IMR-90 (cell line): ENCODE data around the gene PTGDR2. TPM values are rescaled to one million over a fixed set of nuclear protein-coding genes. Genes with fewer than 3 reads are reported as not detected.

ENCODE experiments used
- ATAC-seq: fragments of 200-7000 bp; cut with Tn5 transposase; 2 replicates; pipeline ENCODE4 v1.9.1; 2020; ENCODE audit warnings: low read depth, mild to moderate bottlenecking, moderate library complexity
- BruUV-seq: library from RNA; stranded (reverse); fragments of 400-500 nt; replicated peaks from 2 replicates; lab custom pipeline; 2021; lab: Mats Ljungman, UMichigan
- CTCF ChIA-PET: fragments of 300-600 bp; formaldehyde crosslinking; extraction: SDS; loops from one replicate; lab custom pipeline; 2021; ENCODE audit warnings: antibody characterized with exemption; lab: Yijun Ruan, JAX
- POLR2A ChIA-PET: fragments of 300-600 bp; sonication (Branson Sonifier 250); formaldehyde crosslinking; loops from one replicate; lab custom pipeline; 2022; ENCODE audit warnings: antibody characterized with exemption; ENCODE audit not compliant: unreplicated experiment; lab: Charles Lee
- DNase-seq: peaks from one replicate; pipeline ENCODE4 v3.0.0; 2013
- H2AFZ ChIP-seq: replicated peaks from 2 replicates; pipeline ENCODE3; 2013; ENCODE audit warnings: low read length, mild to moderate bottlenecking; ENCODE audit not compliant: poor library complexity
- H2AK5ac ChIP-seq: 2 replicates; pipeline ENCODE4 v1.6.1; 2013; ENCODE audit warnings: low read depth, low read length, inconsistent platforms
- H2AK9ac ChIP-seq: replicated peaks from 2 replicates; pipeline ENCODE3; 2013; ENCODE audit warnings: mild to moderate bottlenecking, low read depth, low read length, moderate library complexity; ENCODE audit not compliant: poor library complexity
- H2BK120ac ChIP-seq: 2 replicates; pipeline ENCODE4 v1.6.1; 2013; ENCODE audit warnings: low read depth, low read length, inconsistent platforms
- H2BK15ac ChIP-seq: 3 replicates; pipeline ENCODE4 v1.6.1; 2013; ENCODE audit warnings: low read depth, low read length, inconsistent platforms
- H2BK20ac ChIP-seq: 2 replicates; pipeline ENCODE4 v1.6.1; 2013; ENCODE audit warnings: low read depth, mild to moderate bottlenecking, inconsistent platforms, low read length, moderate library complexity
- H2BK5ac ChIP-seq: 2 replicates; pipeline ENCODE4 v1.6.1; 2013; ENCODE audit warnings: mild to moderate bottlenecking, low read depth, low read length, inconsistent platforms; ENCODE audit not compliant: poor library complexity, severe bottlenecking
- H3K14ac ChIP-seq: replicated peaks from 2 replicates; pipeline ENCODE4 v1.6.1; 2013; ENCODE audit warnings: low read depth, low read length, inconsistent platforms
- H3K18ac ChIP-seq: 2 replicates; pipeline ENCODE4 v1.6.1; 2013; ENCODE audit warnings: low read depth, low read length, control low read depth
- H3K23ac ChIP-seq: 2 replicates; pipeline ENCODE4 v1.6.1; 2013; ENCODE audit warnings: low read depth, low read length, inconsistent platforms
- H3K27ac ChIP-seq: 2 replicates; pipeline ENCODE4 v1.5.1; 2013; ENCODE audit warnings: mild to moderate bottlenecking, control low read depth, low read length; ENCODE audit not compliant: insufficient read depth
- H3K27me3 ChIP-seq: 2 replicates; pipeline ENCODE4 v1.6.1; 2013; ENCODE audit warnings: low read length; ENCODE audit not compliant: control insufficient read depth, insufficient read depth
- H3K36me3 ChIP-seq: 2 replicates; pipeline ENCODE4 v1.6.1; 2013; ENCODE audit warnings: low read length, mixed read lengths; ENCODE audit not compliant: control insufficient read depth, insufficient read depth
- H3K4ac ChIP-seq: 2 replicates; pipeline ENCODE4 v1.6.1; 2013; ENCODE audit warnings: low read depth, low read length, inconsistent platforms
- H3K4me1 ChIP-seq: 2 replicates; pipeline ENCODE4 v1.6.1; 2013; ENCODE audit warnings: low read length, mixed read lengths; ENCODE audit not compliant: control insufficient read depth, insufficient read depth
- H3K4me2 ChIP-seq: 2 replicates; pipeline ENCODE4 v1.6.1; 2013; ENCODE audit warnings: low read depth, mild to moderate bottlenecking, control low read depth, low read length, moderate library complexity
- H3K4me3 ChIP-seq: 2 replicates; pipeline ENCODE4 v1.5.1; 2013; ENCODE audit warnings: low read depth, mild to moderate bottlenecking, control low read depth, low read length, moderate library complexity; ENCODE audit not compliant: insufficient read depth
- H3K56ac ChIP-seq: 2 replicates; pipeline ENCODE4 v1.6.1; 2013; ENCODE audit warnings: low read length, inconsistent platforms; ENCODE audit not compliant: insufficient read depth; ENCODE audit errors: extremely low read depth
- H3K79me1 ChIP-seq, 2 experiments: 2 replicates each; pipeline ENCODE4 v1.6.1; 2013; ENCODE audit warnings: low read length in 2 of 2, inconsistent platforms in 1 of 2, low read depth in 1 of 2
- H3K9ac ChIP-seq: 2 replicates; pipeline ENCODE4 v1.6.1; 2013; ENCODE audit warnings: low read depth, low read length, control low read depth
- H3K9me1 ChIP-seq: 2 replicates; pipeline ENCODE4 v1.6.1; 2013; ENCODE audit warnings: low read length, inconsistent platforms; ENCODE audit not compliant: insufficient read depth
- H3K9me3 ChIP-seq: 2 replicates; pipeline ENCODE4 v1.6.1; 2013; ENCODE audit warnings: low read length; ENCODE audit not compliant: control insufficient read depth, insufficient read depth
- H4K20me1 ChIP-seq: 2 replicates; pipeline ENCODE4 v1.6.1; 2013; ENCODE audit warnings: low read length, inconsistent platforms; ENCODE audit not compliant: insufficient read depth
- H4K5ac ChIP-seq: 2 replicates; pipeline ENCODE4 v1.6.1; 2013; ENCODE audit warnings: mild to moderate bottlenecking, low read depth, low read length, control low read depth
- H4K8ac ChIP-seq, 2 experiments: 2 replicates each; pipeline ENCODE4 v1.6.1; 2013; ENCODE audit warnings: low read depth in 2 of 2, low read length in 2 of 2, control low read depth in 1 of 2, inconsistent platforms in 1 of 2
- H4K91ac ChIP-seq: 2 replicates; pipeline ENCODE4 v1.6.1; 2013; ENCODE audit warnings: low read depth, low read length, inconsistent platforms; ENCODE audit not compliant: insufficient read depth
- BHLHE40 ChIP-seq: fragments of 150-350 bp; IDR thresholded peaks from 2 replicates; pipeline ENCODE4 v1.6.1; 2016; ENCODE audit warnings: mild to moderate bottlenecking, low read depth, low read length
- CEBPB ChIP-seq: IDR thresholded peaks from 2 replicates; pipeline ENCODE4 v1.6.1; 2012; ENCODE audit warnings: low read depth, low read length, improper control_type of control experiment
- FOS ChIP-seq: fragments of 150-350 bp; IDR thresholded peaks from 2 replicates; pipeline ENCODE4 v1.6.1; 2016; ENCODE audit warnings: low read depth, low read length
- MAFK ChIP-seq: IDR thresholded peaks from 2 replicates; pipeline ENCODE4 v1.6.1; 2012; ENCODE audit warnings: low read depth, low read length, improper control_type of control experiment
- MAZ ChIP-seq: IDR thresholded peaks from 2 replicates; pipeline ENCODE4 v1.6.1; 2012; ENCODE audit warnings: low read depth, mild to moderate bottlenecking, low read length, improper control_type of control experiment, moderate library complexity, borderline replicate concordance
- MXI1 ChIP-seq: IDR thresholded peaks from 2 replicates; pipeline ENCODE4 v1.6.1; 2012; ENCODE audit warnings: low read depth, mild to moderate bottlenecking, low read length, moderate library complexity, borderline replicate concordance
- POLR2A ChIP-seq: IDR thresholded peaks from 2 replicates; pipeline ENCODE4 v1.6.1; 2012; ENCODE audit warnings: mild to moderate bottlenecking, low read depth, low read length
- RCOR1 ChIP-seq: IDR thresholded peaks from 2 replicates; pipeline ENCODE4 v1.6.1; 2012; ENCODE audit warnings: mild to moderate bottlenecking, low read length, improper control_type of control experiment; ENCODE audit not compliant: insufficient replicate concordance
- USF2 ChIP-seq: fragments of 150-350 bp; IDR thresholded peaks from 2 replicates; pipeline ENCODE4 v1.6.1; 2017; ENCODE audit warnings: mild to moderate bottlenecking, antibody characterized with exemption, low read length, low read depth
- WGBS, 2 experiments: methylation state at CpG; one replicate each; pipeline versions ENCODE4 v1.1.5 to v1.1.7; 2013; ENCODE audit warnings: missing lambda C conversion rate in 2 of 2; ENCODE audit not compliant: insufficient read length in 1 of 2; ENCODE audit errors: extremely low coverage in 2 of 2; 5-methylcytosine and 5-hydroxymethylcytosine counted together
- dilution Hi-C: fragments of 300-500 bp; cut with HindIII; formaldehyde crosslinking; loops from one replicate; pipeline ENCODE4 v1.14.3; 2018; ENCODE audit warnings: low sequenced_read_pairs; ENCODE audit not compliant: unreplicated experiment
- in situ Hi-C: fragments of 300-500 bp; cut with MboI; formaldehyde crosslinking; loops from 3 replicates; pipeline ENCODE4 v1.14.3; 2019; ENCODE audit warnings: low sequenced_read_pairs, inconsistent platforms, mixed read lengths
- intact Hi-C: fragments of 100-400 bp; cut with micrococcal nuclease; formaldehyde crosslinking; loops from 2 replicates; pipeline ENCODE4 v1.10.0; 2022
- polyA plus RNA-seq, 3 experiments: library from polyadenylated mRNA; depleted of rRNA; stranded (reverse); fragments of >200 nt; gene quantifications; 2 replicates each; pipeline ENCODE4 v1.2.3, GENCODE V29; 2012; ENCODE audit warnings: low replicate concordance in 1 of 3
- total RNA-seq: library from RNA; depleted of rRNA; stranded (reverse); fragments of >200 nt; gene quantifications from 2 replicates; pipeline ENCODE4 v1.2.3, GENCODE V29; 2012

PTGDR2 gene
- total and polyA plus RNA-seq, 2 of the 4 experiments (the other 2 are of a cell fraction): under 0.01 to 0.12 TPM

DNA sequence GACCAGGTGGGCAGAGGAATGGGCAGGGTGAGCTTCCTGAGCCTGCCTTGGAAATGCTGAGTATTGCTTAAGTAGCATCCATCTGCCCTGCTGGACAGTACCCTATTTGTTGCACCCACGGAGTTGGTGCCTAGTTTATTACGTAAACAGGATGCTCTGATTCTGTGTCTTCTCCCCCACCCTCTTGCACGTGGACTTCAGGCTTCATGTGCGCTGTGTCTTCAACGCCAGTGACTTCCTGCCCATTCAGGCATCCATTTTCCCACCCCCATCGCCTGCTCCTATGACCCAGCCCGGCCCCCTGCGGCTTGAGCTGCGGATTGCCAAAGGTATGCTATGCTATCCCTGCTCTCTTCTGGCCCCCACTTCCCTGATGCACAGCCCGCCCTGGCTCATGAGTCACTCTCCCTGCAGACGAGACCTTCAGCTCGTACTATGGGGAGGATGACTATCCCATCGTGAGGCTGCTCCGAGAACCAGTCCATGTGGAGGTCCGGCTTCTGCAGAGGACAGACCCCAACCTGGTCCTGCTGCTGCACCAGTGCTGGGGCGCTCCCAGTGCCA, 17.3 kb upstream of the PTGDR2 start:
- intact Hi-C loops: no loop called here
- H3K14ac ChIP-seq: no peak overlapping the region
- no peak overlapping the region for H3K56ac ChIP-seq
- peak overlapping the region; percentile 79 for H2BK5ac ChIP-seq
- H3K18ac ChIP-seq: no peak overlapping the region; the same call in 1 of the 2 replicates
- H3K27me3 ChIP-seq: no peaks in the 10 kb centered on the region; the same call in none of the 2 replicates
- H3K4ac ChIP-seq: peak overlapping the region; percentile 97
- H3K79me1 ChIP-seq: 0 out of 4 replicates have a peak, but pooled peaks cover 0 to 3% of the 10 kb centered on the region in 2 experiments
- TF ChIP-seq CEBPB: peak; percentile 54
- peak; percentile 88 for TF ChIP-seq FOS
- peak; percentile 90 for TF ChIP-seq BHLHE40
- 0 out of 2 replicates have a peak, but pooled peaks have one; percentile 32 for TF ChIP-seq MAFK
- peak; percentile 69 for TF ChIP-seq RCOR1
- TF ChIP-seq POLR2A: no peak
- peak; percentile 82 for TF ChIP-seq MXI1
- TF ChIP-seq MAZ: peak; percentile 100
- no peak for TF ChIP-seq USF2
- H2AK5ac ChIP-seq: peak overlapping the region; percentile 100
- H2BK20ac ChIP-seq: peak overlapping the region; percentile 92; the same call in 1 of the 2 replicates
- peak overlapping the region; percentile 33 for H3K27ac ChIP-seq
- H3K4me2 ChIP-seq: peak overlapping the region; percentile 36
- H3K9me3 ChIP-seq: no peaks in the 10 kb centered on the region
- peaks cover 22% of the 10 kb centered on the region for H3K4me1 ChIP-seq
- BruUV-seq: no TSS peak
- peak overlapping the region; percentile 91 for H2AK9ac ChIP-seq
- H4K8ac ChIP-seq: peak overlapping the region; percentile 54 to 68; a peak in 3 of 4 replicates
- in situ Hi-C loops: no loop called here
- H3K9ac ChIP-seq: 0 out of 2 replicates have a peak overlapping the region, but pooled peaks have one; percentile 4
- 0 out of 3 replicates have a peak overlapping the region, but pooled peaks have one; percentile 4 for H2BK15ac ChIP-seq
- H3K36me3 ChIP-seq: no peaks in the 10 kb centered on the region
- ATAC-seq (peak; percentile 91), DNase-seq (peak; percentile 89)
- H3K9me1 ChIP-seq: peaks cover 23% of the 10 kb centered on the region
- CTCF ChIA-PET: interaction anchor here (0.7 to 2.5 kb wide), 5 partner anchors 14 to 97 kb away, joined by 3 to 11 read pairs (median 5); no protein-coding TSS in a partner anchor
- peak overlapping the region; percentile 37; the same call in 1 of the 2 replicates for H4K5ac ChIP-seq
- WGBS, 2 experiments: 55% methylated on average over 6 of the region's 16 CpGs; no CpG with 5 or more reads in 1 of the 2 experiments
- H3K4me3 ChIP-seq: no peak overlapping the region
- no peak overlapping the region for H3K23ac ChIP-seq
- H4K91ac ChIP-seq: peak overlapping the region; percentile 81; the same call in 1 of the 2 replicates
- dilution Hi-C loops: no loop called here
- H2BK120ac ChIP-seq: peak overlapping the region; percentile 89
- peak overlapping the region; percentile 80 for H2AFZ ChIP-seq
- H4K20me1 ChIP-seq: no peaks in the 10 kb centered on the region
- POLR2A ChIA-PET: no interaction called here
